K562 (cell line): ENCODE results near the gene SOBP. TPM values are rescaled to one million over a fixed set of nuclear protein-coding genes. Genes with fewer than 3 reads are reported as not detected.

Experiments used
- ATAC-seq: fragments of 200-7000 bp; cut with Tn5 transposase; 3 replicates; pipeline ENCODE4 v1.9.1; 2020; ENCODE audit warnings: moderate library complexity
- BruUV-seq: library from RNA; stranded (reverse); fragments of 400-500 nt; replicated peaks from 2 replicates; lab custom pipeline; 2021; lab: Mats Ljungman, UMichigan
- CTCF ChIA-PET: fragments of 300-600 bp; formaldehyde crosslinking; extraction: SDS; loops from one replicate; lab custom pipeline; 2021; ENCODE audit warnings: low intra/inter-chr PET ratio; lab: Yijun Ruan, JAX
- POLR2A ChIA-PET: fragments of 300-600, 350-650 bp; sonication (Branson Sonifier 250); formaldehyde crosslinking; extraction: SDS; loops from one replicate; lab custom pipeline; 2021; ENCODE audit warnings: antibody characterized with exemption, inconsistent platforms; lab: Yijun Ruan, JAX
- DNase-seq, 4 experiments: peaks; one replicate each; pipeline versions ENCODE4 v3.0.0 to v3.0.0-alpha.2; 2011 to 2018; ENCODE audit warnings: low spot score in 3 of 4, mixed read lengths in 3 of 4; ENCODE audit errors: extremely low read depth in 1 of 4
- FAIRE-seq: peaks from 2 replicates; lab custom pipeline; 2011; peaks lifted over from hg19 to GRCh38; lab: Jason Lieb, UNC
- H2AFZ ChIP-seq: 2 replicates; pipeline ENCODE4 v1.6.0; 2011; ENCODE audit warnings: low read depth, low read length, control low read depth, inconsistent platforms
- H3K27ac ChIP-seq: fragments of 200-600 bp; 3 replicates; pipeline ENCODE4 v1.8.0; 2011; ENCODE audit warnings: low read depth, mild to moderate bottlenecking, control low read depth, inconsistent platforms, low read length, moderate library complexity, mixed read lengths; ENCODE audit errors: extremely low read depth
- H3K27me3 ChIP-seq, 2 experiments: fragments of 300-600 bp in 1 of 2; 2 replicates in 1 of 2; 3 replicates in 1 of 2; pipeline versions ENCODE4 v1.6.0 to v1.8.0; 2011; ENCODE audit warnings: inconsistent platforms in 2 of 2, low read length in 2 of 2, mild to moderate bottlenecking in 1 of 2, mixed read lengths in 1 of 2, moderate library complexity in 1 of 2; ENCODE audit not compliant: control insufficient read depth in 2 of 2, insufficient read depth in 2 of 2
- H3K36me3 ChIP-seq: fragments of 300-600 bp; 3 replicates; pipeline ENCODE4 v1.8.0; 2011; ENCODE audit warnings: mild to moderate bottlenecking, low read length, inconsistent platforms; ENCODE audit not compliant: control insufficient read depth, insufficient read depth
- H3K4me1 ChIP-seq, 2 experiments: fragments of 200-600 bp in 1 of 2; replicated peaks in 1 of 2; 2 replicates in 1 of 2; 3 replicates in 1 of 2; pipeline versions ENCODE4 v1.5.1 to v1.8.0; 2011; ENCODE audit warnings: inconsistent platforms in 2 of 2, low read length in 2 of 2, mild to moderate bottlenecking in 1 of 2, mixed read lengths in 1 of 2, moderate library complexity in 1 of 2; ENCODE audit not compliant: control insufficient read depth in 2 of 2, insufficient read depth in 2 of 2
- H3K4me2 ChIP-seq: 2 replicates; pipeline ENCODE4 v1.6.1; 2011; ENCODE audit warnings: low read length, control low read depth, inconsistent platforms, mixed read lengths; ENCODE audit not compliant: insufficient read depth
- H3K4me3 ChIP-seq: fragments of 200-600 bp; sonication (generic), shearing (Covaris generic); 2 replicates; pipeline ENCODE4 v1.5.1; 2016; ENCODE audit warnings: control low read depth, inconsistent platforms
- H3K79me2 ChIP-seq: fragments of 200-600 bp; 3 replicates; pipeline ENCODE4 v1.8.0; 2011; ENCODE audit warnings: low read length, inconsistent platforms; ENCODE audit not compliant: control insufficient read depth, insufficient read depth
- H3K9ac ChIP-seq, 2 experiments: 2 replicates each; pipeline versions ENCODE4 v1.6.0 to v1.6.1; 2011; ENCODE audit warnings: low read depth in 2 of 2, low read length in 2 of 2, control low read depth in 1 of 2, inconsistent platforms in 1 of 2, mild to moderate bottlenecking in 1 of 2, mixed read lengths in 1 of 2; ENCODE audit not compliant: insufficient read depth in 1 of 2
- H3K9me1 ChIP-seq: one replicate; pipeline ENCODE4 v1.6.0; 2011; ENCODE audit warnings: inconsistent platforms, mild to moderate bottlenecking, low read length, moderate library complexity; ENCODE audit not compliant: control insufficient read depth, insufficient read depth
- H3K9me3 ChIP-seq: replicated peaks from 2 replicates; pipeline ENCODE4 v1.5.1; 2011; ENCODE audit warnings: low read depth, low read length, inconsistent platforms; ENCODE audit not compliant: control insufficient read depth, insufficient read depth
- H4K20me1 ChIP-seq: replicated peaks from 2 replicates; pipeline ENCODE4 v1.6.1; 2011; ENCODE audit warnings: low read length, inconsistent platforms, mixed read lengths; ENCODE audit not compliant: control insufficient read depth, insufficient read depth
- DPF2 ChIP-seq: fragments of 450-650 bp; IDR thresholded peaks from 2 replicates; pipeline ENCODE4 v1.6.1; 2016
- ILF3 ChIP-seq: fragments of 450-650 bp; IDR thresholded peaks from 2 replicates; pipeline ENCODE4 v1.6.1; 2018; ENCODE audit warnings: antibody characterized with exemption, mild to moderate bottlenecking, moderate library complexity, borderline replicate concordance
- KAT2B ChIP-seq: IDR thresholded peaks from one replicate; pipeline ENCODE4 v1.6.1; 2012; ENCODE audit warnings: low read depth, mild to moderate bottlenecking, control low read depth, inconsistent platforms, low read length, moderate library complexity
- KDM2B ChIP-seq: fragments of 250-450 bp; sonication (Bioruptor Pico); IDR thresholded peaks from 2 replicates; pipeline ENCODE4 v1.8.0; 2021; ENCODE audit warnings: mild to moderate bottlenecking, moderate library complexity
- TAL1 ChIP-seq: fragments of 450-650 bp; IDR thresholded peaks from 2 replicates; pipeline ENCODE4 v1.6.1; 2016; ENCODE audit warnings: mild to moderate bottlenecking
- ZNF121 ChIP-seq: sonication (generic); formaldehyde crosslinking; conservative IDR thresholded peaks from 2 replicates; pipeline ENCODE4 v1.8.0; 2022; ENCODE audit warnings: missing genetic modification reagents
- ZNF316 ChIP-seq: fragments of 450-650 bp; IDR thresholded peaks from 2 replicates; pipeline ENCODE4 v1.6.1; 2016
- ZNF384 ChIP-seq: IDR thresholded peaks from 2 replicates; pipeline ENCODE4 v1.6.1; 2012; ENCODE audit warnings: low read depth, low read length, improper control_type of control experiment
- ZNF785 ChIP-seq: fragments of 250-450 bp; sonication (Bioruptor Pico); IDR thresholded peaks from 2 replicates; pipeline ENCODE4 v1.4.0; 2020; ENCODE audit warnings: mild to moderate bottlenecking
- whole genome bisulfite sequencing: fragments of 100-300 bp; shearing (Covaris generic); methylation state at CpG from one replicate; pipeline ENCODE4 v1.1.6; 2016; ENCODE audit warnings: low coverage, mixed read lengths; ENCODE audit not compliant: insufficient coverage; ENCODE audit errors: missing lambda C conversion rate; 5-methylcytosine and 5-hydroxymethylcytosine counted together
- in situ Hi-C: fragments of 300-500 bp; cut with MboI; formaldehyde crosslinking; loops from 4 replicates; pipeline ENCODE4 v1.15.0; 2018; ENCODE audit warnings: inconsistent platforms, mixed read lengths
- intact Hi-C: fragments of 100-400 bp; cut with micrococcal nuclease; formaldehyde crosslinking; loops from 2 replicates; pipeline ENCODE4 v1.14.2; 2022
- polyA plus RNA-seq, 8 experiments: library from polyadenylated mRNA; depleted of rRNA in 4 of 8; stranded (reverse) in 5 of 8; unstranded in 3 of 8; fragments of >200 nt; fragmentation: Nextera tagmentation in 2 of 8; fragmentation: Illumina TruSeq in 1 of 8; extraction: Ambion mirVana in 2 of 8; extraction: Trizol in 1 of 8; gene quantifications; 2 replicates each; pipeline versions ENCODE4 v1.2.1 to v1.2.3, GENCODE V29; 2011 to 2014; ENCODE audit warnings: inconsistent platforms in 1 of 8, missing spikeins in 1 of 8
- total RNA-seq, 7 experiments: library from RNA; depleted of rRNA in 6 of 7; stranded (reverse); fragments of >200 nt in 6 of 7; fragmentation: Illumina TruSeq in 2 of 7; extraction: Trizol in 2 of 7; gene quantifications; 2 replicates each; pipeline versions ENCODE4 v1.2.1 to v1.2.3, GENCODE V29; 2011 to 2021; ENCODE audit warnings: low replicate concordance in 1 of 7

The SOBP gene
- total and polyA plus RNA-seq, 9 of the 15 experiments (the other 6 are each of a cell fraction or from before 2014, with no cell fraction given) = 0.16 TPM; not detected in 8

DNA sequence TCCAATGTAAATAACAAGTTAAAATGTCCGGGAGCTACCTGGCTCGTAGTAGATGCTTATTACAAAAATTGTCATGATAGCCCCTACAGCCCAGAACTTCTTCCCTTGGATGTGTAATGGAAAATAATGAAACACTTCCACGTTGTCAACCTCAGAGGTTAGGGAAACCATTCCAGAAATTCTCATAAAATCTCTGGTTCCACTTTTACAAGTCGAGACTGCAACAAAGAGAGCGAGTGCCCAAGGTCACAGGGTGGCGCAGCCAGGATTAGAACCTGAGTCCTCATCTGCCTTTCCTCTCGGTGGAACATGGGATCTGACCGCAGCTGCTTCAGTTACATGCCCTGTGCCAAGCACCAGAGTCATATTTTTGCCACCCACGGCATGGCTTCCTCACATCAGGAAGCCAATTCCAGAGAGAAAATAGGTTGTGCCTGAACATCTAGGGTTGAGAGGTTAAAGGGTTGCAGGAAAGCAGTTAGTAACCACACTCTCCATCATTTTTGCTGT is 157.6 kb downstream of the SOBP start:
- Histone ChIP-seq H4K20me1 (no peaks in the 10 kb centered on the region), H3K4me1 (no peaks in the 10 kb centered on the region), H3K79me2 (no peaks in the 10 kb centered on the region), H3K4me2 (no peak overlapping the region), H3K9ac (no peak overlapping the region), H3K9me3 (no peaks in the 10 kb centered on the region; the same call in 1 of the 2 replicates), H3K4me3 (no peak overlapping the region), H2AFZ (no peak overlapping the region), H3K27me3 (peaks cover 6 to 16% of the 10 kb centered on the region in 2 experiments; a peak in 4 of 5 replicates), H3K9me1 (no peaks in the 10 kb centered on the region), H3K27ac (no peak overlapping the region), H3K36me3 (no peaks in the 10 kb centered on the region)
- in situ Hi-C loops (no loop called here), intact Hi-C loops (no loop called here)
- DNase-seq (no peak), FAIRE-seq (no peak), ATAC-seq (no peak)
- ChIA-PET CTCF (no interaction called here), POLR2A (interaction anchor here (0.6 to 0.7 kb wide), 3 partner anchors 10 to 495 kb away, joined by 3 read pairs; no protein-coding TSS in a partner anchor)
- no TSS peak for BruUV-seq
- TF ChIP-seq ZNF121 (CRISPR knock-in tag) (no peak), KDM2B (CRISPR knock-in tag) (no peak), KAT2B (no peak), ILF3 (no peak), DPF2 (no peak), ZNF316 (no peak)
- 3% methylated on average over 9 of the region's 9 CpGs for WGBS

DNA sequence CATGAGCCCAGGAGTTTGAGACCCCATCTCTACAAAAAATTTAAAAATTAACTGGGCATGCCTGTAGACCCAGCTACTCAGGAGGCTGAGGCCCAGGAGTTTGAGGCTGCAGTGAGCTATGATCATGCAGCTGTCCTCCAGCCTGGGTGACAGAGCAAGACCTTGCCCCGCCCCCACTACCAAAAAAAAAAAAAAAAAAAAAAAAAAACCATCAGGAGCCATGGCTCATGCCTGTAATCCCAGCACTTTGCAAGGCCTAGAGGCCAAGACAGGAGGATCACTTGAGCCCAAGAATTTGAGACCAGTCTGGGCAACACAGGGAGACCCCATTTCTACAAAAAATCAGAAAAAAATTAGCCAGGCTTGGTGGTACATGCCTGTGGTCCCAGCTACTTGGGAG is 159.1 kb downstream of the SOBP start:
- H3K4me1 ChIP-seq = peaks cover 0 to 6% of the 10 kb centered on the region in 2 experiments; a peak in 2 of 5 replicates
- intact Hi-C loops = no loop called here
- TF ChIP-seq ZNF384 (peak; percentile 69), TAL1 (no peak), ZNF785 (CRISPR knock-in tag) (no peak)
- no peak overlapping the region for H3K4me2 ChIP-seq
- H3K27ac ChIP-seq = no peak overlapping the region
- H3K79me2 ChIP-seq = no peaks in the 10 kb centered on the region
- in situ Hi-C loops = no loop called here
- FAIRE-seq (no peak), ATAC-seq (no peak), DNase-seq (no peak)
- no peak overlapping the region for H3K4me3 ChIP-seq
- no peaks in the 10 kb centered on the region for H3K9me1 ChIP-seq
- no peaks in the 10 kb centered on the region for H3K36me3 ChIP-seq
- peaks cover 5 to 16% of the 10 kb centered on the region in 2 experiments; a peak in 4 of 5 replicates for H3K27me3 ChIP-seq
- WGBS = no CpG with 5 or more reads among the region's 1 CpG
- H3K9ac ChIP-seq = no peak overlapping the region
- H2AFZ ChIP-seq = no peak overlapping the region
- CTCF ChIA-PET = no interaction called here
- BruUV-seq = no TSS peak
- no peaks in the 10 kb centered on the region; the same call in 1 of the 2 replicates for H3K9me3 ChIP-seq
- POLR2A ChIA-PET = no interaction called here
- H4K20me1 ChIP-seq = no peaks in the 10 kb centered on the region
